ENCODE measurements around the gene TRIO. TPM values are rescaled to one million over a fixed set of nuclear protein-coding genes. Genes with fewer than 3 reads are reported as not detected.
A peak's percentile ranks its signal among the peaks of the same experiment; 100 is the strongest.

Gene TRIO
- total RNA-seq, 1 donor from 2014 or later, result 223 TPM

DNA sequence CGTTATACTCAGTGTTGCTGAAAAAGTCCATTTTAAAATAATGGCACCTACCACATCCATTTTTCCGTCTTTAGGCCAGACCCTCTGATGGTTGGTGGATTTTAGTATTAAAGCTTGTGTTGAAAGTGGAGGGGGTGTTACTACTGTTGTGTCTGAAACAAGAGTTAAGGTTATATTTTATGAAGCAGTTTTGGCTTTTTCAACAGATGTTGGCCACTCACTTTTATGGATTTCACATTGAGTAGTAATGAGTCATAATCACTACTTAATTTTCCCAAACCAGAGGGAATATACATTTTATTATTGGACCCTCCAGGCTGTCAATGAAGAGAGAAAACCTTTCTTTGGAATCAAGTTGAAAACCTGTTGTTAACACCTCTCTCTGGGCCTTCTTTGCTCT lies 88.0 kb downstream of the TRIO start:
- no peaks in the 10 kb centered on the region for H3K9me3 Mint-ChIP-seq
- no peak for DNase-seq
- intact Hi-C loops (cut with micrococcal nuclease), result loop anchor here (2.0 kb wide), 1 partner anchor 14 kb away; no protein-coding TSS in a partner anchor
- no peak overlapping the region for H3K4me3 Mint-ChIP-seq
- H3K27me3 Mint-ChIP-seq, result no peaks in the 10 kb centered on the region
- ChIA-PET POLR2A (no interaction called here), CTCF (no interaction called here)
- peaks cover 9% of the 10 kb centered on the region for H3K36me3 Mint-ChIP-seq (ENCODE audit: low read depth)
- TF ChIP-seq, protein P1, sequence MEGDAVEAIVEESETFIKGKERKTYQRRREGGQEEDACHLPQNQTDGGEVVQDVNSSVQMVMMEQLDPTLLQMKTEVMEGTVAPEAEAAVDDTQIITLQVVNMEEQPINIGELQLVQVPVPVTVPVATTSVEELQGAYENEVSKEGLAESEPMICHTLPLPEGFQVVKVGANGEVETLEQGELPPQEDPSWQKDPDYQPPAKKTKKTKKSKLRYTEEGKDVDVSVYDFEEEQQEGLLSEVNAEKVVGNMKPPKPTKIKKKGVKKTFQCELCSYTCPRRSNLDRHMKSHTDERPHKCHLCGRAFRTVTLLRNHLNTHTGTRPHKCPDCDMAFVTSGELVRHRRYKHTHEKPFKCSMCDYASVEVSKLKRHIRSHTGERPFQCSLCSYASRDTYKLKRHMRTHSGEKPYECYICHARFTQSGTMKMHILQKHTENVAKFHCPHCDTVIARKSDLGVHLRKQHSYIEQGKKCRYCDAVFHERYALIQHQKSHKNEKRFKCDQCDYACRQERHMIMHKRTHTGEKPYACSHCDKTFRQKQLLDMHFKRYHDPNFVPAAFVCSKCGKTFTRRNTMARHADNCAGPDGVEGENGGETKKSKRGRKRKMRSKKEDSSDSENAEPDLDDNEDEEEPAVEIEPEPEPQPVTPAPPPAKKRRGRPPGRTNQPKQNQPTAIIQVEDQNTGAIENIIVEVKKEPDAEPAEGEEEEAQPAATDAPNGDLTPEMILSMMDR (IDR thresholded peaks at IDR 0.05), result no peak
- H3K4me1 Mint-ChIP-seq, result peaks cover 62% of the 10 kb centered on the region
- H3K27ac Mint-ChIP-seq, result no peak overlapping the region
- ATAC-seq (ENCODE audit: low read depth), result no peak

DNA sequence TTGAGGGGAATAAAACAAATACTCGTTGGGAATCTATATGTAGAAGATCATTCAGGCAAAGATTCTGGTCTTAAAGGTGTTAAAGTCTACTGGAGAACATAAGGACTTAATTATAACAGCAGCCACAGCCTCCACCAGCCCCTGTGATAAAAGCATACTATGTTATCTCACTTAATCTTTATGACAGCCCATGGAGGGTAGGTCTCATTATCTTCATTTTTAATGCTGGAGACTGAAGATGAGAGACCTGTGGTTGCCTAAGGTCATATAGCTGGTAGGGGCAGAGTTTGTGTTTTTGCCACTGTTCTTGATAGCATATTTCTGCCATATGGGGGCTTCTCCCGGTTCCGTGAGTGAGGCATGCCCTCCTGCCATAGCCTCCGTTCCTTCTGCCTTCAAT lies 88.7 kb downstream of the TRIO start:
- Mint-ChIP-seq H3K27ac (no peak overlapping the region), H3K4me3 (no peak overlapping the region), H3K36me3 (ENCODE audit: low read depth) (peaks cover 7% of the 10 kb centered on the region), H3K9me3 (no peaks in the 10 kb centered on the region), H3K27me3 (no peaks in the 10 kb centered on the region), H3K4me1 (peaks cover 63% of the 10 kb centered on the region)
- CTCF ChIA-PET, result no interaction called here
- ATAC-seq (ENCODE audit: low read depth) (no peak), DNase-seq (no peak)
- POLR2A ChIA-PET, result interaction anchor here (0.6 kb wide), 1 partner anchor 30 kb away, joined by 3 read pairs; no protein-coding TSS in a partner anchor
- TF ChIP-seq, protein P1 (IDR thresholded peaks at IDR 0.05), result no peak
- intact Hi-C loops (cut with micrococcal nuclease), result loop anchor here (2.0 kb wide), 1 partner anchor 13 kb away; no protein-coding TSS in a partner anchor

- CTCF ChIA-PET, result no interaction called here
These were observed 91.1 kb downstream of the TRIO start for GRCh38 chr5:14234204-14234603.

DNA sequence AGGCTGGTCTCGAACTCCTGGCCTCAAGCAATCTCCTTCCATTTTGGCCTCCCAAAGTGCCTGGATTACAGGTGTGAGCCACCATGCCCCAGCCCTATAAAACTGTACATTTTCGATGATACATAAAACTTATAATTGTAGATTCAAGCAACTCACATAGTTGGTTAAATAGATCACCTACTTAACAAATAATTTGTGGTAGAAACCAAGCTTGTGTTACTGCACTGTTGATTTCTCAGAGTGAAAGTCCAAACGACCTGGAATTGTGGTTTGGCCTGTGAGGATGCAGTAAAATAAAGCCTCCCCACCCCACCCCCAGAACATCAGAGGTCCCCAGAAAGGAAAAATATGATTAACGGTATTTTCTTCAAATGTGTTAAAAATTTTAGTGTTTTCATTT lies 92.7 kb downstream of the TRIO start:
- no peak overlapping the region for H3K4me3 Mint-ChIP-seq
- H3K9me3 Mint-ChIP-seq, result no peaks in the 10 kb centered on the region
- H3K36me3 Mint-ChIP-seq (ENCODE audit: low read depth), result no peaks in the 10 kb centered on the region
- DNase-seq (no peak), ATAC-seq (ENCODE audit: low read depth) (no peak)
- CTCF ChIA-PET, result no interaction called here
- TF ChIP-seq, protein P1 (IDR thresholded peaks at IDR 0.05), result no peak
- intact Hi-C loops (cut with micrococcal nuclease), result no loop called here
- POLR2A ChIA-PET, result interaction anchor here (1.6 kb wide), 1 partner anchor 9 kb away, joined by 6 read pairs; no protein-coding TSS in a partner anchor
- H3K27me3 Mint-ChIP-seq, result no peaks in the 10 kb centered on the region
- H3K27ac Mint-ChIP-seq, result no peak overlapping the region
- peaks cover 69% of the 10 kb centered on the region for H3K4me1 Mint-ChIP-seq

More at GRCh38 chr5:14234204-14234603, 91.1 kb downstream of the TRIO start:
- Mint-ChIP-seq H3K4me3 (no peak overlapping the region), H3K9me3 (no peaks in the 10 kb centered on the region), H3K36me3 (ENCODE audit: low read depth) (peaks cover 2% of the 10 kb centered on the region), H3K27ac (peak overlapping the region; percentile 32), H3K27me3 (no peaks in the 10 kb centered on the region), H3K4me1 (peaks cover 63% of the 10 kb centered on the region)
- intact Hi-C loops (cut with micrococcal nuclease), result loop anchor here (1.0 kb wide), 1 partner anchor 14 kb away; no protein-coding TSS in a partner anchor
- POLR2A ChIA-PET, result interaction anchor here (0.9 kb wide), 1 partner anchor 89 kb away, joined by 3 read pairs; no protein-coding TSS in a partner anchor
- DNase-seq (no peak), ATAC-seq (ENCODE audit: low read depth) (no peak)
- TF ChIP-seq, protein P1 (IDR thresholded peaks at IDR 0.05), result no peak

DNA sequence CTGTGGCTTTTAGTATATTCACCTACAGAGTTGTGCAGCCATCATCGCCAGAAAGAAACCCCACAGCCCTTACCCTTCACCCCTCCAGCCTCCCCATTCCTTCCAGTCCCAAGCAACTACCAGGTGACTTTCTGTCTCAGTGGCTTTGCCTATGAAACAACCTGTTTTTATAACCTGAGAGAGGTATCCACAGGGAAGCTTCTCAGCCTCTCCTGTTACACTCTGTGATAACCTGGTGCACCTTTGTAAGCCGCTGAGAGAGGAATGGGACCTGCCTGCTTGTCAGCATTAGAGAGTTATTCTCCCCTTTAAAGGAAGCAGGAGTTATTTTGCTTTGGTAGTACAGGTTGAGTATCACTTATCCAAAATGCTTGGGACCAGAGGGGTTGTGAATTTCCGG lies 93.6 kb downstream of the TRIO start:
- Mint-ChIP-seq H3K27ac (no peak overlapping the region), H3K4me3 (no peak overlapping the region), H3K27me3 (no peaks in the 10 kb centered on the region), H3K9me3 (no peaks in the 10 kb centered on the region), H3K4me1 (peaks cover 72% of the 10 kb centered on the region), H3K36me3 (ENCODE audit: low read depth) (no peaks in the 10 kb centered on the region)
- TF ChIP-seq, protein P1 (IDR thresholded peaks at IDR 0.05), result no peak
- intact Hi-C loops (cut with micrococcal nuclease), result loop anchor here (1.0 kb wide), 1 partner anchor 11 kb away; no protein-coding TSS in a partner anchor
- no peak for DNase-seq
- CTCF ChIA-PET, result no interaction called here
- POLR2A ChIA-PET, result interaction anchor here (1.6 kb wide), 1 partner anchor 8 kb away, joined by 6 read pairs; no protein-coding TSS in a partner anchor
- no peak for ATAC-seq (ENCODE audit: low read depth)
